Effector CD8-positive, alpha-beta T cell (primary cell): ENCODE data around the gene CELF1.

Source experiments
- DNase-seq: peaks from one replicate; lab custom pipeline; 2025; lab: John Stamatoyannopoulos, UW

CELF1 gene

DNA sequence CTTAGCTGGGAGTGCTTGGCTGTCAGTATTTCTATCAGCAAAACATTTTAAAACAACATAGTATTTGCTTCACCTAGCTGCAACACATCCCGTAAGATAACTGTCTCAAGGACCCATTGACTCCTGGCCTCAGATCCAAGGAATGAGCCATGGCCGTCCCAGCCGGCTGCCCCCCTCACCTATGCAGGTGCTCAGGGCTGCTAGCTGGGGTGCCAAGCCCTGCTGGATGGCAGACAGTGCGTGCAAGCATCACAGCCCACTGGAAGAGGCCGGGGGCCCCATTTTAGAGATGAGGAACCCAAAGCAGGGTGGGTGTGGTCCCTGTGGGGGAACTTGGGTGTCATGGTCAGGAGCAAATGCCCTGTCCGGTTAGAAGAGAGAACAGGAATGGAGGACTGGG lies 135.2 kb downstream of the CELF1 start:
- no peak for DNase-seq

DNA sequence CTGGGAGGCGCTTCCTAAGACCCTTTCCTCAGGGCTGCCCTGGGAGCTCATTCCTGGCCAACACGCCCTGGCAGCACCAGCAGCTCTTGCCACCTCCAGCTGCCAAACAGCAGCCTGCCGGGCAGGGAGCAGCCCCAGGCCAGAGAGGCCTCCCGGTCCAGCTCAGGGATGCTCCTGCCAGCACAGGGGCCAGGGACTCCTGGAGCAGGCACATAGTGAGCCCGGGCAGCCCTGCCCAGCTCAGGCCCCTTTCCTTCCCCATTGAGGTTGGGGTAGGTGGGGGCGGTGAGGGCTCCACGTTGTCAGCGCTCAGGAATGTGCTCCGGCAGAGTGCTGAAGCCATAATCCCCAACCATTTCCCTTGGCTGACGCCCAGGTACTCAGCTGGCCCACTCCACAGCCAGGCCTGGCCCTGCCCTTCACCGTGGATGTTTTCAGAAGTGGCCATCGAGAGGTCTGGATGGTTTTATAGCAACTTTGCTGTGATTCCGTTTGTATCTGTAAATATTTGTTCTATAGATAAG lies 136.9 kb downstream of the CELF1 start:
- DNase-seq, result no peak
